IMR-90 (cell line): Measurements from ENCODE around the gene ACSF2. TPM values are rescaled to one million over a fixed set of nuclear protein-coding genes. Genes with fewer than 3 reads are reported as not detected.

Source experiments
- ATAC-seq: fragments of 200-7000 bp; cut with Tn5 transposase; 2 replicates; pipeline ENCODE4 v1.9.1; 2020; ENCODE audit warnings: low read depth, mild to moderate bottlenecking, moderate library complexity
- BruUV-seq: library from RNA; stranded (reverse); fragments of 400-500 nt; replicated peaks from 2 replicates; lab custom pipeline; 2021; lab: Mats Ljungman, UMichigan
- CTCF ChIA-PET: fragments of 300-600 bp; formaldehyde crosslinking; extraction: SDS; loops from one replicate; lab custom pipeline; 2021; ENCODE audit warnings: antibody characterized with exemption; lab: Yijun Ruan, JAX
- POLR2A ChIA-PET: fragments of 300-600 bp; sonication (Branson Sonifier 250); formaldehyde crosslinking; loops from one replicate; lab custom pipeline; 2022; ENCODE audit warnings: antibody characterized with exemption; ENCODE audit not compliant: unreplicated experiment; lab: Charles Lee
- DNase-seq: peaks from one replicate; pipeline ENCODE4 v3.0.0; 2013
- H2AFZ ChIP-seq: replicated peaks from 2 replicates; pipeline ENCODE3; 2013; ENCODE audit warnings: low read length, mild to moderate bottlenecking; ENCODE audit not compliant: poor library complexity
- H2AK5ac ChIP-seq: 2 replicates; pipeline ENCODE4 v1.6.1; 2013; ENCODE audit warnings: low read depth, low read length, inconsistent platforms
- H2AK9ac ChIP-seq: replicated peaks from 2 replicates; pipeline ENCODE3; 2013; ENCODE audit warnings: mild to moderate bottlenecking, low read depth, low read length, moderate library complexity; ENCODE audit not compliant: poor library complexity
- H2BK120ac ChIP-seq: 2 replicates; pipeline ENCODE4 v1.6.1; 2013; ENCODE audit warnings: low read depth, low read length, inconsistent platforms
- H2BK15ac ChIP-seq: 3 replicates; pipeline ENCODE4 v1.6.1; 2013; ENCODE audit warnings: low read depth, low read length, inconsistent platforms
- H2BK20ac ChIP-seq: 2 replicates; pipeline ENCODE4 v1.6.1; 2013; ENCODE audit warnings: low read depth, mild to moderate bottlenecking, inconsistent platforms, low read length, moderate library complexity
- H2BK5ac ChIP-seq: 2 replicates; pipeline ENCODE4 v1.6.1; 2013; ENCODE audit warnings: mild to moderate bottlenecking, low read depth, low read length, inconsistent platforms; ENCODE audit not compliant: poor library complexity, severe bottlenecking
- H3K14ac ChIP-seq: replicated peaks from 2 replicates; pipeline ENCODE4 v1.6.1; 2013; ENCODE audit warnings: low read depth, low read length, inconsistent platforms
- H3K18ac ChIP-seq: 2 replicates; pipeline ENCODE4 v1.6.1; 2013; ENCODE audit warnings: low read depth, low read length, control low read depth
- H3K23ac ChIP-seq: 2 replicates; pipeline ENCODE4 v1.6.1; 2013; ENCODE audit warnings: low read depth, low read length, inconsistent platforms
- H3K27ac ChIP-seq: 2 replicates; pipeline ENCODE4 v1.5.1; 2013; ENCODE audit warnings: mild to moderate bottlenecking, control low read depth, low read length; ENCODE audit not compliant: insufficient read depth
- H3K27me3 ChIP-seq: 2 replicates; pipeline ENCODE4 v1.6.1; 2013; ENCODE audit warnings: low read length; ENCODE audit not compliant: control insufficient read depth, insufficient read depth
- H3K36me3 ChIP-seq: 2 replicates; pipeline ENCODE4 v1.6.1; 2013; ENCODE audit warnings: low read length, mixed read lengths; ENCODE audit not compliant: control insufficient read depth, insufficient read depth
- H3K4ac ChIP-seq: 2 replicates; pipeline ENCODE4 v1.6.1; 2013; ENCODE audit warnings: low read depth, low read length, inconsistent platforms
- H3K4me1 ChIP-seq: 2 replicates; pipeline ENCODE4 v1.6.1; 2013; ENCODE audit warnings: low read length, mixed read lengths; ENCODE audit not compliant: control insufficient read depth, insufficient read depth
- H3K4me2 ChIP-seq: 2 replicates; pipeline ENCODE4 v1.6.1; 2013; ENCODE audit warnings: low read depth, mild to moderate bottlenecking, control low read depth, low read length, moderate library complexity
- H3K4me3 ChIP-seq: 2 replicates; pipeline ENCODE4 v1.5.1; 2013; ENCODE audit warnings: low read depth, mild to moderate bottlenecking, control low read depth, low read length, moderate library complexity; ENCODE audit not compliant: insufficient read depth
- H3K56ac ChIP-seq: 2 replicates; pipeline ENCODE4 v1.6.1; 2013; ENCODE audit warnings: low read length, inconsistent platforms; ENCODE audit not compliant: insufficient read depth; ENCODE audit errors: extremely low read depth
- H3K79me1 ChIP-seq, 2 experiments: 2 replicates each; pipeline ENCODE4 v1.6.1; 2013; ENCODE audit warnings: low read length in 2 of 2, inconsistent platforms in 1 of 2, low read depth in 1 of 2
- H3K9ac ChIP-seq: 2 replicates; pipeline ENCODE4 v1.6.1; 2013; ENCODE audit warnings: low read depth, low read length, control low read depth
- H3K9me1 ChIP-seq: 2 replicates; pipeline ENCODE4 v1.6.1; 2013; ENCODE audit warnings: low read length, inconsistent platforms; ENCODE audit not compliant: insufficient read depth
- H3K9me3 ChIP-seq: 2 replicates; pipeline ENCODE4 v1.6.1; 2013; ENCODE audit warnings: low read length; ENCODE audit not compliant: control insufficient read depth, insufficient read depth
- H4K20me1 ChIP-seq: 2 replicates; pipeline ENCODE4 v1.6.1; 2013; ENCODE audit warnings: low read length, inconsistent platforms; ENCODE audit not compliant: insufficient read depth
- H4K5ac ChIP-seq: 2 replicates; pipeline ENCODE4 v1.6.1; 2013; ENCODE audit warnings: mild to moderate bottlenecking, low read depth, low read length, control low read depth
- H4K8ac ChIP-seq, 2 experiments: 2 replicates each; pipeline ENCODE4 v1.6.1; 2013; ENCODE audit warnings: low read depth in 2 of 2, low read length in 2 of 2, control low read depth in 1 of 2, inconsistent platforms in 1 of 2
- H4K91ac ChIP-seq: 2 replicates; pipeline ENCODE4 v1.6.1; 2013; ENCODE audit warnings: low read depth, low read length, inconsistent platforms; ENCODE audit not compliant: insufficient read depth
- CHD1 ChIP-seq: IDR thresholded peaks from 2 replicates; pipeline ENCODE4 v1.6.1; 2012; ENCODE audit warnings: low read depth, low read length, improper control_type of control experiment
- FOS ChIP-seq: fragments of 150-350 bp; IDR thresholded peaks from 2 replicates; pipeline ENCODE4 v1.6.1; 2016; ENCODE audit warnings: low read depth, low read length
- MAFK ChIP-seq: IDR thresholded peaks from 2 replicates; pipeline ENCODE4 v1.6.1; 2012; ENCODE audit warnings: low read depth, low read length, improper control_type of control experiment
- MXI1 ChIP-seq: IDR thresholded peaks from 2 replicates; pipeline ENCODE4 v1.6.1; 2012; ENCODE audit warnings: low read depth, mild to moderate bottlenecking, low read length, moderate library complexity, borderline replicate concordance
- POLR2A ChIP-seq: IDR thresholded peaks from 2 replicates; pipeline ENCODE4 v1.6.1; 2012; ENCODE audit warnings: mild to moderate bottlenecking, low read depth, low read length
- RAD21 ChIP-seq: IDR thresholded peaks from 2 replicates; pipeline ENCODE4 v1.6.1; 2012; ENCODE audit warnings: low read length, improper control_type of control experiment
- RFX5 ChIP-seq: IDR thresholded peaks from 2 replicates; pipeline ENCODE4 v1.8.0; 2012; ENCODE audit warnings: low read depth, mild to moderate bottlenecking, low read length, moderate library complexity
- WGBS, 2 experiments: methylation state at CpG; one replicate each; pipeline versions ENCODE4 v1.1.5 to v1.1.7; 2013; ENCODE audit warnings: missing lambda C conversion rate in 2 of 2; ENCODE audit not compliant: insufficient read length in 1 of 2; ENCODE audit errors: extremely low coverage in 2 of 2; 5-methylcytosine and 5-hydroxymethylcytosine counted together
- dilution Hi-C: fragments of 300-500 bp; cut with HindIII; formaldehyde crosslinking; loops from one replicate; pipeline ENCODE4 v1.14.3; 2018; ENCODE audit warnings: low sequenced_read_pairs; ENCODE audit not compliant: unreplicated experiment
- in situ Hi-C: fragments of 300-500 bp; cut with MboI; formaldehyde crosslinking; loops from 3 replicates; pipeline ENCODE4 v1.14.3; 2019; ENCODE audit warnings: low sequenced_read_pairs, inconsistent platforms, mixed read lengths
- intact Hi-C: fragments of 100-400 bp; cut with micrococcal nuclease; formaldehyde crosslinking; loops from 2 replicates; pipeline ENCODE4 v1.10.0; 2022
- polyA plus RNA-seq, 3 experiments: library from polyadenylated mRNA; depleted of rRNA; stranded (reverse); fragments of >200 nt; gene quantifications; 2 replicates each; pipeline ENCODE4 v1.2.3, GENCODE V29; 2012; ENCODE audit warnings: low replicate concordance in 1 of 3
- total RNA-seq: library from RNA; depleted of rRNA; stranded (reverse); fragments of >200 nt; gene quantifications from 2 replicates; pipeline ENCODE4 v1.2.3, GENCODE V29; 2012
- TF ChIP-seq, protein P1 (sequence below): fragments of 150-350 bp; IDR thresholded peaks from 2 replicates; pipeline ENCODE4 v1.6.1; 2017; ENCODE audit warnings: mild to moderate bottlenecking, antibody characterized with exemption, low read length, low read depth

Gene ACSF2
- total and polyA plus RNA-seq, 2 of the 4 experiments (the other 2 are of a cell fraction) = 18.5 to 27.2 TPM

- no peak overlapping the region for H2BK120ac ChIP-seq
- H3K4me2 ChIP-seq = no peak overlapping the region
- ATAC-seq (no peak), DNase-seq (no peak)
- WGBS, 2 experiments = 88% methylated on average over 10 of the region's 22 CpGs; no CpG with 5 or more reads in 1 of the 2 experiments
- ChIA-PET POLR2A (no interaction called here), CTCF (no interaction called here)
- H3K56ac ChIP-seq = no peak overlapping the region
- H3K4me3 ChIP-seq = no peak overlapping the region
- no peak overlapping the region for H3K4ac ChIP-seq
- peaks cover 2% of the 10 kb centered on the region for H3K4me1 ChIP-seq
- no peak overlapping the region for H3K14ac ChIP-seq
- H2AK9ac ChIP-seq = no peak overlapping the region
- no peak overlapping the region for H2BK15ac ChIP-seq
- no peak overlapping the region for H2AFZ ChIP-seq
- H3K18ac ChIP-seq = no peak overlapping the region
- H3K9me1 ChIP-seq = no peaks in the 10 kb centered on the region
- no peak overlapping the region for H4K91ac ChIP-seq
- in situ Hi-C loops = no loop called here
- no peaks in the 10 kb centered on the region for H3K9me3 ChIP-seq
- no peaks in the 10 kb centered on the region for H3K79me1 ChIP-seq
- no peak for TF ChIP-seq MXI1
- no peak for TF ChIP-seq MAFK
- TF ChIP-seq FOS = no peak
- TF ChIP-seq RFX5 = no peak
- TF ChIP-seq RAD21 = no peak
- no peak for TF ChIP-seq POLR2A
- TF ChIP-seq CHD1 = no peak
- TF ChIP-seq, protein P1, sequence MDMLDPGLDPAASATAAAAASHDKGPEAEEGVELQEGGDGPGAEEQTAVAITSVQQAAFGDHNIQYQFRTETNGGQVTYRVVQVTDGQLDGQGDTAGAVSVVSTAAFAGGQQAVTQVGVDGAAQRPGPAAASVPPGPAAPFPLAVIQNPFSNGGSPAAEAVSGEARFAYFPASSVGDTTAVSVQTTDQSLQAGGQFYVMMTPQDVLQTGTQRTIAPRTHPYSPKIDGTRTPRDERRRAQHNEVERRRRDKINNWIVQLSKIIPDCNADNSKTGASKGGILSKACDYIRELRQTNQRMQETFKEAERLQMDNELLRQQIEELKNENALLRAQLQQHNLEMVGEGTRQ = no peak
- dilution Hi-C loops = no loop called here
- no peak overlapping the region for H3K9ac ChIP-seq
- H3K27ac ChIP-seq = no peak overlapping the region
- no peak overlapping the region for H4K8ac ChIP-seq
- H2BK5ac ChIP-seq = no peak overlapping the region
- peaks cover 27% of the 10 kb centered on the region for H3K27me3 ChIP-seq
- no peak overlapping the region for H2BK20ac ChIP-seq
- peaks cover 14% of the 10 kb centered on the region; the same call in 1 of the 2 replicates for H3K36me3 ChIP-seq
- no peak overlapping the region for H3K23ac ChIP-seq
- no peak overlapping the region for H2AK5ac ChIP-seq
- no peak overlapping the region for H4K5ac ChIP-seq
- H4K20me1 ChIP-seq = no peaks in the 10 kb centered on the region; the same call in 1 of the 2 replicates
- BruUV-seq = no TSS peak
- intact Hi-C loops = no loop called here
Observed at GRCh38 chr17:50471009-50471905, 45.2 kb downstream of the ACSF2 start.
